LNCaP clone FGC (cell line): ENCODE results near the gene LRRC28.

ENCODE experiments used
- DNase-seq: peaks from one replicate; pipeline ENCODE4 v3.0.0-alpha.2; 2011; ENCODE audit warnings: low read depth
- H3K4me3 ChIP-seq: 2 replicates; pipeline ENCODE4 v1.5.1; 2011; ENCODE audit warnings: mild to moderate bottlenecking, low read depth, low read length, control low read depth
- CTCF ChIP-seq: IDR thresholded peaks from 2 replicates; pipeline ENCODE4 v1.5.1; 2012; ENCODE audit warnings: mild to moderate bottlenecking; ENCODE audit not compliant: control insufficient read depth, insufficient read depth; ENCODE audit errors: extremely low read depth

LRRC28 gene

GRCh38 chr15:99212406-99212805 is 38.9 kb upstream of the LRRC28 start:
- no peak for TF ChIP-seq CTCF
- no peak overlapping the region for H3K4me3 ChIP-seq
- DNase-seq: no peak

GRCh38 chr15:99213187-99213811 is 38.0 kb upstream of the LRRC28 start:
- no peak overlapping the region for H3K4me3 ChIP-seq
- peak; percentile 90 for TF ChIP-seq CTCF
- no peak for DNase-seq

GRCh38 chr15:99224372-99225214 is 26.7 kb upstream of the LRRC28 start:
- DNase-seq: no peak
- TF ChIP-seq CTCF: no peak
- H3K4me3 ChIP-seq: no peak overlapping the region

- DNase-seq: no peak
- no peak for TF ChIP-seq CTCF
Measured at GRCh38 chr15:99226802-99227201, 24.5 kb upstream of the LRRC28 start.

GRCh38 chr15:99228120-99228770 is 23.0 kb upstream of the LRRC28 start:
- TF ChIP-seq CTCF: no peak
- peak overlapping the region; percentile 7; the same call in 1 of the 2 replicates for H3K4me3 ChIP-seq
- DNase-seq: peak; percentile 91

More at GRCh38 chr15:99226802-99227201, 24.5 kb upstream of the LRRC28 start:
- no peak overlapping the region for H3K4me3 ChIP-seq

- TF ChIP-seq CTCF: no peak
- H3K4me3 ChIP-seq: no peak overlapping the region
- DNase-seq: no peak
Measured at GRCh38 chr15:99230867-99231266, 20.4 kb upstream of the LRRC28 start.
